ENCODE data around the gene TNFRSF14.

TNFRSF14 gene

DNA sequence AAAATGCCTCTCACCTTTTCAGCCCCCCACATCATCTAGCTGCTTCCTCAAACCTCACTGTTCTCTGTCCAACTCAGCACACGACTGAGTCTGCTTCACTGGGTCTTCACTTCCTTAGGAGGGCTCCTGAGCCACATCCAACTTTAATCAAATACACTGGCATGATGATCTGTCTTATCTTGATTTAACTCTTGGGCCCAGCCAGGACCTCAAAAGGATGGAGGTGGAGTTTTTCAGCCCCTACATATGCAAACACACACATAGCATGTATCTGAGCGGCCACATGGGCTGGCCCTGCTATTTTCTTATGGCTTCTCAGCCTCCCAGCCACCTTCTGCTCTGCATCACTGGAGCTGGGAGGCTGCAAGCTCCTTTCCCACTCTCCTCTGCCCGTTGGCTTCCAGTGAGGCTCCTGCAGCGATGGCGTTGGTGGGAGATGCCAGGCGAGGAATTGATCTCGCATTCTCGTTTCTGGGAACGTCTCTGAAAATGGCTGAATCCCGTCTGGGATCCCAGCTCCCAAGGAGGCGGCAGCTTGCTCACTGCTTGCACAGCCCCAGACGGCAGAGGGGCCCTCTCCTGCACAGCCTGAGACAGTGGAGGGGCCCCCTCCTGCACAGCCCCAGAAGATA, 28.6 kb downstream of the TNFRSF14 start:
- TF ChIP-seq ISL1 (CRISPR knock-in tag; IDR thresholded peaks at IDR 0.05) = no peak
- TF ChIP-seq ZNF565 (CRISPR knock-in tag; conservative IDR thresholded peaks at IDR 0.05; ENCODE audit: low read depth) = no peak
- TF ChIP-seq SNAI2 (CRISPR knock-in tag; IDR thresholded peaks at IDR 0.05) = no peak
- TF ChIP-seq ESRRG (CRISPR knock-in tag; IDR thresholded peaks at IDR 0.05) = no peak
- no peak for TF ChIP-seq ZNF70 (CRISPR knock-in tag; IDR thresholded peaks at IDR 0.05)
- TF ChIP-seq ZFP30 (CRISPR knock-in tag; IDR thresholded peaks at IDR 0.05) = no peak
- TF ChIP-seq ARNTL (CRISPR knock-in tag; IDR thresholded peaks at IDR 0.05; ENCODE audit: borderline replicate concordance, low read depth) = no peak
- no peak for TF ChIP-seq TOX (CRISPR knock-in tag; IDR thresholded peaks at IDR 0.05; ENCODE audit: borderline replicate concordance)
- no peak for TF ChIP-seq TSHZ2 (CRISPR knock-in tag; IDR thresholded peaks at IDR 0.05)
- TF ChIP-seq TCF4 (CRISPR knock-in tag; IDR thresholded peaks at IDR 0.05; ENCODE audit: borderline replicate concordance) = no peak
- no peak for TF ChIP-seq RARB (CRISPR knock-in tag; IDR thresholded peaks at IDR 0.05)
- TF ChIP-seq GLIS3 (CRISPR knock-in tag; IDR thresholded peaks at IDR 0.05) = no peak
- ATAC-seq = no peak

- ATAC-seq = peak; percentile 40
- TF ChIP-seq PATZ1 (CRISPR knock-in tag; IDR thresholded peaks at IDR 0.05; ENCODE audit: borderline replicate concordance) = peak; percentile 56; the same call in 1 of the 2 replicates
- no peak for TF ChIP-seq TOX (CRISPR knock-in tag; IDR thresholded peaks at IDR 0.05; ENCODE audit: borderline replicate concordance)
- TF ChIP-seq GLIS3 (CRISPR knock-in tag; IDR thresholded peaks at IDR 0.05) = no peak
- TF ChIP-seq TCF4 (CRISPR knock-in tag; IDR thresholded peaks at IDR 0.05; ENCODE audit: borderline replicate concordance) = 0 out of 2 replicates have a peak, but pooled peaks have one; percentile 33
- TF ChIP-seq ZNF70 (CRISPR knock-in tag; IDR thresholded peaks at IDR 0.05) = no peak
These were observed 29.3 kb downstream of the TNFRSF14 start for GRCh38 chr1:2585318-2586092.

- ATAC-seq = peak; percentile 94
- TF ChIP-seq, protein P1, sequence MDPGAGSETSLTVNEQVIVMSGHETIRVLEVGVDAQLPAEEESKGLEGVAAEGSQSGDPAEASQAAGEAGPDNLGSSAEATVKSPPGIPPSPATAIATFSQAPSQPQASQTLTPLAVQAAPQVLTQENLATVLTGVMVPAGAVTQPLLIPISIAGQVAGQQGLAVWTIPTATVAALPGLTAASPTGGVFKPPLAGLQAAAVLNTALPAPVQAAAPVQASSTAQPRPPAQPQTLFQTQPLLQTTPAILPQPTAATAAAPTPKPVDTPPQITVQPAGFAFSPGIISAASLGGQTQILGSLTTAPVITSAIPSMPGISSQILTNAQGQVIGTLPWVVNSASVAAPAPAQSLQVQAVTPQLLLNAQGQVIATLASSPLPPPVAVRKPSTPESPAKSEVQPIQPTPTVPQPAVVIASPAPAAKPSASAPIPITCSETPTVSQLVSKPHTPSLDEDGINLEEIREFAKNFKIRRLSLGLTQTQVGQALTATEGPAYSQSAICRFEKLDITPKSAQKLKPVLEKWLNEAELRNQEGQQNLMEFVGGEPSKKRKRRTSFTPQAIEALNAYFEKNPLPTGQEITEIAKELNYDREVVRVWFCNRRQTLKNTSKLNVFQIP (CRISPR knock-in tag; IDR thresholded peaks at IDR 0.05; ENCODE audit: borderline replicate concordance, low read depth) = no peak
- TF ChIP-seq BACH2 (CRISPR knock-in tag; IDR thresholded peaks at IDR 0.05; ENCODE audit: borderline replicate concordance) = no peak
- TF ChIP-seq ZFP30 (CRISPR knock-in tag; IDR thresholded peaks at IDR 0.05) = no peak
- TF ChIP-seq, protein P2, sequence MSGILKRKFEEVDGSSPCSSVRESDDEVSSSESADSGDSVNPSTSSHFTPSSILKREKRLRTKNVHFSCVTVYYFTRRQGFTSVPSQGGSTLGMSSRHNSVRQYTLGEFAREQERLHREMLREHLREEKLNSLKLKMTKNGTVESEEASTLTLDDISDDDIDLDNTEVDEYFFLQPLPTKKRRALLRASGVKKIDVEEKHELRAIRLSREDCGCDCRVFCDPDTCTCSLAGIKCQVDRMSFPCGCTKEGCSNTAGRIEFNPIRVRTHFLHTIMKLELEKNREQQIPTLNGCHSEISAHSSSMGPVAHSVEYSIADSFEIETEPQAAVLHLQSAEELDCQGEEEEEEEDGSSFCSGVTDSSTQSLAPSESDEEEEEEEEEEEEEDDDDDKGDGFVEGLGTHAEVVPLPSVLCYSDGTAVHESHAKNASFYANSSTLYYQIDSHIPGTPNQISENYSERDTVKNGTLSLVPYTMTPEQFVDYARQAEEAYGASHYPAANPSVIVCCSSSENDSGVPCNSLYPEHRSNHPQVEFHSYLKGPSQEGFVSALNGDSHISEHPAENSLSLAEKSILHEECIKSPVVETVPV (CRISPR knock-in tag; IDR thresholded peaks at IDR 0.05) = no peak
- no peak for TF ChIP-seq PATZ1 (CRISPR knock-in tag; IDR thresholded peaks at IDR 0.05; ENCODE audit: borderline replicate concordance)
- no peak for TF ChIP-seq TCF4 (CRISPR knock-in tag; IDR thresholded peaks at IDR 0.05; ENCODE audit: borderline replicate concordance)
- TF ChIP-seq TOX (CRISPR knock-in tag; IDR thresholded peaks at IDR 0.05; ENCODE audit: borderline replicate concordance) = no peak
- no peak for TF ChIP-seq PPARA (CRISPR knock-in tag; IDR thresholded peaks at IDR 0.05; ENCODE audit: borderline replicate concordance)
- no peak for TF ChIP-seq ISL1 (CRISPR knock-in tag; IDR thresholded peaks at IDR 0.05)
- TF ChIP-seq RARB (CRISPR knock-in tag; IDR thresholded peaks at IDR 0.05) = no peak
- TF ChIP-seq ZNF565 (CRISPR knock-in tag; conservative IDR thresholded peaks at IDR 0.05; ENCODE audit: low read depth) = no peak
- TF ChIP-seq GLIS3 (CRISPR knock-in tag; IDR thresholded peaks at IDR 0.05) = no peak
- no peak for TF ChIP-seq ZNF8 (CRISPR knock-in tag; IDR thresholded peaks at IDR 0.05)
- TF ChIP-seq ARNTL (CRISPR knock-in tag; IDR thresholded peaks at IDR 0.05; ENCODE audit: borderline replicate concordance, low read depth) = no peak
- TF ChIP-seq, protein P3, sequence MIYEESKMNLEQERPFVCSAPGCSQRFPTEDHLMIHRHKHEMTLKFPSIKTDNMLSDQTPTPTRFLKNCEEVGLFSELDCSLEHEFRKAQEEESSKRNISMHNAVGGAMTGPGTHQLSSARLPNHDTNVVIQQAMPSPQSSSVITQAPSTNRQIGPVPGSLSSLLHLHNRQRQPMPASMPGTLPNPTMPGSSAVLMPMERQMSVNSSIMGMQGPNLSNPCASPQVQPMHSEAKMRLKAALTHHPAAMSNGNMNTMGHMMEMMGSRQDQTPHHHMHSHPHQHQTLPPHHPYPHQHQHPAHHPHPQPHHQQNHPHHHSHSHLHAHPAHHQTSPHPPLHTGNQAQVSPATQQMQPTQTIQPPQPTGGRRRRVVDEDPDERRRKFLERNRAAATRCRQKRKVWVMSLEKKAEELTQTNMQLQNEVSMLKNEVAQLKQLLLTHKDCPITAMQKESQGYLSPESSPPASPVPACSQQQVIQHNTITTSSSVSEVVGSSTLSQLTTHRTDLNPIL (CRISPR knock-in tag; IDR thresholded peaks at IDR 0.05; ENCODE audit: low read depth) = no peak
These were observed 30.2 kb downstream of the TNFRSF14 start, which contains the start of gene PRXL2B for GRCh38 chr1:2586154-2587070. PRXL2B (plus strand) TSS chr1:2586777; CDS start chr1:2586886, 109 bp downstream.

Data from SK-N-SH treated with all-trans-retinoic acid at 6 μM for 48 hours (cell line).